ENCODE measurements around the gene TBX20. TPM values are rescaled to one million over a fixed set of nuclear protein-coding genes. Genes with fewer than 3 reads are reported as not detected.
A peak's percentile ranks its signal among the peaks of the same experiment; 100 is the strongest.
"Not testable (repeated sequence)": the region's sequence is repeated elsewhere in the genome, so short reads cannot be mapped to it uniquely, and the experiment has no call there.

The TBX20 gene
- total and polyA plus RNA-seq, 5 donors: 14.8 to 254 (median 226) TPM

DNA sequence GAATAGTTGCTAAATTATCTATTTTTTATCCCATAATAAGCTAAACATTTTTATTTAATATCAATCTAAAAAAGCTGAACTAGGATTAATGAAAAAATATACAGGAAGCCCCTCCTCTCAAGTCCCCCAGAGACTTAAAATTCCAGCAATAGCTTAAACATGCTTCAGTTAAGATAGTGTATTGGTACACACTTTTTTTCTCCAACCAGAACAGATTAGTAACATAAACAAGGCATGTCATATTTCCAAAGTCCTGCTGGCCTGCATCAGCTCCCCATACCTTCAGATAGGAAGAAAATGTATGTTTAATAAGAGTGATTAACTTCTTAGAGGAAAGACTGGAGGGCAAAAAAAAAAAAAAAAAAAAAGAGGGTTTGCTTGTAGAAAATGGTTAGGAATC is 7.1 kb downstream of the TBX20 start:
- Histone ChIP-seq H3K27ac (ENCODE audit: low read length) (no peak overlapping the region), H3K4me3 (ENCODE audit: low read length) (peak overlapping the region; percentile 46), H3K27me3 (ENCODE audit: control insufficient read depth, insufficient read depth) (no peaks in the 10 kb centered on the region), H3K9me3 (ENCODE audit: control insufficient read depth, low read length) (no peaks in the 10 kb centered on the region), H3K4me1 (ENCODE audit: control insufficient read depth, insufficient read depth, low read length) (peaks cover 4% of the 10 kb centered on the region)
- ATAC-seq: no peak
- no peak for DNase-seq
- intact Hi-C loops (cut with DNase I): no loop called here

DNA sequence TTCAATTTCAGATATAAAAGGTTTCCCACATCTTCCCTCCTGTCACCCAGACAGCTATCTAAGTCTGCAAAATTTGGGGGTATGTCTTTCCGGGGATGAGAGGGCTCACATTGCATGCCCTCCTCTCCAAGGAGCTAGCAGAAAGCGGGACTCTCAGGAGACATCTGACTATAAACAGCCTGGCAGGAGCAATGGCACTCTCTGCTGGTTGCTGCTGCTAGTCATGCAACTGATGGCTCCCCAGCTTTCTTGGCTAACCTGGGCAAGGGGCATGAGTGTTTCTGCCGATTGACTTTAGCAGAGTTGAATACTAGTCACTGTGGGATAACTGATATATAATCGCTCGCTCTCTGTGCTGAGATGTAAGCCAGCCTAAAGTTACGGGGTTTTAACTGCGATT is 12.0 kb downstream of the TBX20 start:
- Histone ChIP-seq H3K27me3 (ENCODE audit: control insufficient read depth, insufficient read depth) (no peaks in the 10 kb centered on the region), H3K9me3 (ENCODE audit: control insufficient read depth, low read length) (no peaks in the 10 kb centered on the region), H3K4me1 (ENCODE audit: control insufficient read depth, insufficient read depth, low read length) (peaks cover 4% of the 10 kb centered on the region), H3K4me3 (ENCODE audit: low read length) (peak overlapping the region; percentile 42), H3K27ac (ENCODE audit: low read length) (peak overlapping the region; percentile 64)
- peak; percentile 15 to 22 for ATAC-seq
- DNase-seq: peak in 1 of 3 donors; percentile 25
- 59% methylated on average over 7 of the region's 7 CpGs for WGBS
- intact Hi-C loops (cut with DNase I): no loop called here

DNA sequence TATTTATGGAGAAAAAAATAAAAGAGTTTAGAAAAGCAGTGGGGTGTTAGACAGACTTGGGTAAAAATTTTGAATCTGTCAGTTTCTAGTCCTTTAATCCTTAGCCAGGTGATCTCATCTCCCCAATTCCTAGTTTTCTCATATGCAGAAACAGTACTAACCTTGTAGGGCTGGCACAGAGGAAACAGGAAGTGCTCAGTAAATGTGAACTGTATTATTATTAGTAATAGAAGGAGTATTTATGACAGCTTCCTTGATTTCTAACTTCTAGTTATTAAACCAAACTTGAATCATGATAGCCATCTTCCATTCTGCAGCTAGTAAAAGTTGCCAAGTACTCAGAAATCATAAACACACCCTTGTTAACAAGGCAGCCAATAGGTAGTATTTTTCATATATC is 12.5 kb downstream of the TBX20 start:
- Histone ChIP-seq H3K4me1 (ENCODE audit: control insufficient read depth, insufficient read depth, low read length) (peaks cover 4% of the 10 kb centered on the region), H3K9me3 (ENCODE audit: control insufficient read depth, low read length) (no peaks in the 10 kb centered on the region), H3K27ac (ENCODE audit: low read length) (no peak overlapping the region), H3K27me3 (ENCODE audit: control insufficient read depth, insufficient read depth) (no peaks in the 10 kb centered on the region), H3K4me3 (ENCODE audit: low read length) (peak overlapping the region; percentile 42)
- DNase-seq (no peak), ATAC-seq (no peak)
- intact Hi-C loops (cut with DNase I): no loop called here

DNA sequence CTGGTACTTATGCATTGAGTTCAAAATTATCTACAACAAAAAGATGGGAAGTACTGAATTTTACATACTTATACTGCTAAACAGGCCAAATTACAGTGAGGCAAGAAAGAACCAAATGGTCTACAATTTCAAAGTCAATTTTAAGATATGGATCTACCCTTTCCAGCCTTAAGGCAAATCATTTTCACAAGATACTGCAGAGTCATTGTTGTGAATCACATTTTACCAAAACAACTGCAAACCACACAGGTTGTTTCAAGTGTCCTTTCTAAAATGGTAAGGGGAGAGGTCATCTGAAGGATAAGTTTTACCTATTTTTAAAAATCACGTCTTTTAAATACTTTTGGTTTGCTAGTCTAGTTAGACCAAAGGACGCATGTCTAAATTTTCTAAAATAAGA is 12.9 kb downstream of the TBX20 start:
- not testable (repeated sequence) for H3K27ac ChIP-seq (ENCODE audit: low read length)

DNA sequence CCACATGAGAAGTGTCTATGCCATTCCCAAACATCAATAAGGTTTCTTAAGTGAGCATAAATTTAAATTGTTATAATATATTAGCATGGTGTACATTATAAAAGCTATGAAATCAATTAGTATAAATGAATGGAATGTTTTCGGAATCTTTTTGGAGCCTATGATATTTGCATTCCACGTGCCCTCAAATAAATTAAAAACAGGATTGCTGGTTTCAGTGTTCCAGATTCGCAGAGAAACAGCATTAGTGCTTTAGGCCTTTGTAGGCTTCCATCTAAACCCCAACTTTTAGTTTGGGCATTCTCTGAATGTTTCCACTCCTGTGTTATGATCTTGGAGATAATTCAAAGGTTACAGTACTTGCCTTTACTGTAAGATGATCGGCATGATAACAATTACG is 15.4 kb downstream of the TBX20 start:
- WGBS: 47% methylated on average over 5 of the region's 5 CpGs
- H3K4me3 ChIP-seq (ENCODE audit: low read length); intact Hi-C loops (cut with DNase I); H3K27ac ChIP-seq (ENCODE audit: low read length); H3K4me1 ChIP-seq (ENCODE audit: control insufficient read depth, insufficient read depth, low read length); ATAC-seq; DNase-seq; H3K27me3 ChIP-seq (ENCODE audit: control insufficient read depth, insufficient read depth); H3K9me3 ChIP-seq (ENCODE audit: control insufficient read depth, low read length): not testable (repeated sequence)

More for the DNA sequence above, 12.9 kb downstream of the TBX20 start:
- intact Hi-C loops (cut with DNase I); H3K4me3 ChIP-seq (ENCODE audit: low read length); H3K27me3 ChIP-seq (ENCODE audit: control insufficient read depth, insufficient read depth); DNase-seq; H3K4me1 ChIP-seq (ENCODE audit: control insufficient read depth, insufficient read depth, low read length); ATAC-seq; H3K9me3 ChIP-seq (ENCODE audit: control insufficient read depth, low read length): not testable (repeated sequence)
- 33% methylated on average over 2 of the region's 2 CpGs for WGBS

DNA sequence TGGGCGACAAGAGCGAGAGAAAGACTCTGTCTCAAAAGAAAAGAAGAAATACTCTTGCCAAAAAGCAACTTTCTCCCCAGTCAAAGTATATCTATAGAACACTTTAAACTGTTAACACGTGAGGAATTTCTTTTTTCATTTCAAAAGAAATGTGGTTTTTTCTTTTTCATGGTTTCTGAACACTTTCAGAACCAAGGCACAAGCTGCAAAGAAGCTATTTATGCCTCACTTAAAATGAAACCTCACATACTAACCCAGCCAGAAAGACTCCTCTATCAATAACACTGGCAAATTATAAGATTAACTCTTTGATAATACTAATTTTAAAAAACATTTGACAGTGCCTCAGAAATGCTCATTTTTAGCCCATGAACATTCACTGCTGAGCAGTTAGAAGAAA is 20.9 kb downstream of the TBX20 start:
- WGBS: 45% methylated on average over 3 of the region's 3 CpGs
- no peak for ATAC-seq
- DNase-seq: no peak
- Histone ChIP-seq H3K4me1 (ENCODE audit: control insufficient read depth, insufficient read depth, low read length) (no peaks in the 10 kb centered on the region), H3K27ac (ENCODE audit: low read length) (no peak overlapping the region), H3K4me3 (ENCODE audit: low read length) (peak overlapping the region; percentile 25), H3K27me3 (ENCODE audit: control insufficient read depth, insufficient read depth) (no peaks in the 10 kb centered on the region), H3K9me3 (ENCODE audit: control insufficient read depth, low read length) (no peaks in the 10 kb centered on the region)
- intact Hi-C loops (cut with DNase I): no loop called here

DNA sequence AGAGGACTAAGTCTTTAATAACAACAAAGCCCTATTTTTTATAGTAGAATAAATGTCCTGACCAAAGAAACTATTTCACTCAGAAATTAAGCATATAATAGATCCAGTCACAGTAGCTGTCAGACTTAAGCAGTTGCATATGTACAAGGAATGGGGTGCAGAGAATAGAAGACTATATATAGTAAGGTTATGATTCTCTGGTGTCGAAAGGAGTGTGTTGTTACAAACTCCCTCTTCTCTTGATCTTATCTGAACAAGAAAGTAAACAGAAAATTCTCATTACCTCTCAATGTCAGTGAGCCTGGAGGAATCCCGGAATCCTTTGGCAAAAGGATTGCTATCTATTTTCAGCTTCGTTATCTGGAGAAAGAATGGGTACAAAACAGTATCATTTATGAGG is 22.7 kb downstream of the TBX20 start:
- ATAC-seq; DNase-seq; H3K4me1 ChIP-seq (ENCODE audit: control insufficient read depth, insufficient read depth, low read length); H3K27ac ChIP-seq (ENCODE audit: low read length); H3K9me3 ChIP-seq (ENCODE audit: control insufficient read depth, low read length); intact Hi-C loops (cut with DNase I); H3K27me3 ChIP-seq (ENCODE audit: control insufficient read depth, insufficient read depth); H3K4me3 ChIP-seq (ENCODE audit: low read length): not testable (repeated sequence)
- WGBS: 32% methylated on average over 3 of the region's 3 CpGs

DNA sequence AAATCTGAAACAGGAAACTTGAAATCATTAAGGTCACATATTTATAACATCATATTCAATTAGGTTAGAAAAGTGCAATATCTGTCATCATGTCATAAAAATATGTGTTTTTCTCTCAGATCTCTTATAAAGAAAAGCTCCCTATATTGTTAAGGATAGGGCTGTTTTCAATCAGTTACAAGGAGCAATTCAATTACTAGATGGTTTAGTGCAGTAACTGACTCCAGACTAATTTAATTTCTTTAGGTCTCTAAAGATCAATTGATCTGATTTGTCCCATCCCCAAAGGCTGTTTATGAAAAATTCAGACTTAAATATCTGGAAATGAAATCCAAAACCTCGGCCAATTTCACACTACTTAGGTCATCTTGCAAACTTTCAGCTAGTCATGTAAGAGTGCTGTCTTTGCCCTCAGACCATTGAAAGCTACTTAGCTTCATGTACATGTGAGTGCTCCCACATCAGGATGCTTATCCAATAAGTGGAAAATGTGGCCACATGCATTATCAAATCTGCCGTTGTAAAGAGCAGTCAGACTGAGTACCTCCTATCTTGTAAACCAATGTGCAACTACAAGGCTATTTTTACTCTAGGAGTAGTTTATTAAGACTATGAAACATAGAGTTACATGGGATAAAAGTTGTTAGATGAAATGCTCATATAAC is 24.7 kb downstream of the TBX20 start:
- H3K9me3 ChIP-seq (ENCODE audit: control insufficient read depth, low read length); H3K27me3 ChIP-seq (ENCODE audit: control insufficient read depth, insufficient read depth); DNase-seq; H3K4me1 ChIP-seq (ENCODE audit: control insufficient read depth, insufficient read depth, low read length); intact Hi-C loops (cut with DNase I); H3K27ac ChIP-seq (ENCODE audit: low read length); H3K4me3 ChIP-seq (ENCODE audit: low read length): not testable (repeated sequence)
- WGBS: 42% methylated on average over 2 of the region's 2 CpGs
- peak; percentile 39 to 50 for ATAC-seq

DNA sequence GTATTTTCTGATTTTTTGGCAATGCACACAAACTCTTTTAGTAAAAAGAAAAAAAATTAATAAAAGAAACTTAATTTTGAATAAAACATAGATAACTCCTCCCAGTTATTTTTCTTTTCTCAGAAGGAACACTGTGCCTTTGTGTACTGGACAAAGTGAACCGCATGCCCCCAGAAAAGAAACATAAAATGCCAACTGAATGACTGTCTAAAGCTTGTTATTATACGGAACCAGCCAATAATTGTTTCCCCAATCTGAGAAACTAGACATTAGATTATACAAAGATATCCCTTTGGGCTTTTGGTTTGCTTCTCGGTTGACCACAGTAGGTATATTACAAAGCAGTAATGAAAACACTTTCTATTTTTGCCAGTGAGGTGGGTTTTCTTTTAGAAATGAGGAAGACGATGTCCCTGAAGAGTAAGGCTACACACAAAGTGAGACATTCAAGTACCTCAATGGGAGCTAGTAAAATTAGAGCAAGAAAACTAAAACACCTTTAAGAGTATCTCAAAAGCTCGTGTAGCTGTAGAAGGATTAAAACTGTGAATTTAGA is 25.3 kb downstream of the TBX20 start:
- H3K27me3 ChIP-seq (ENCODE audit: control insufficient read depth, insufficient read depth); H3K4me3 ChIP-seq (ENCODE audit: low read length); intact Hi-C loops (cut with DNase I); H3K9me3 ChIP-seq (ENCODE audit: control insufficient read depth, low read length); H3K27ac ChIP-seq (ENCODE audit: low read length); DNase-seq; ATAC-seq; H3K4me1 ChIP-seq (ENCODE audit: control insufficient read depth, insufficient read depth, low read length): not testable (repeated sequence)
- 36% methylated on average over 5 of the region's 5 CpGs for WGBS

DNA sequence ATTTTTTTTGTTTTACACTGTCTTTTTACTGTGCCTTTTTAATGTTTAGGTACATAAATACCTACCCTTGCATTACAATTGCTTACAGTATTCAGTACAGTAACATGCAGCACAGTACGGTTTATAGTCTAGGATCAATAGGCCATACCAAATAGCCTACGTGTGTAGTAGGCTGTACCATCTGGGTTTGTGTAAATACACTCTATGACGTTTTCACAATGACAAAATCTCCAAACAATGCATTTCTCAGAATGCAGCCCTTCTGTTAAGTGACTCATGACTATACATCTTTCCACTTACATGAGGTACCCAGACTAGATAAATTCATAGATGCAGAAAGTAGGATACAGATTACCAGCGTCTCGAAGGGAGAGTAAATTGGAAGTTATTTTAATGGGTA is 26.5 kb downstream of the TBX20 start:
- H3K4me1 ChIP-seq (ENCODE audit: control insufficient read depth, insufficient read depth, low read length); H3K9me3 ChIP-seq (ENCODE audit: control insufficient read depth, low read length); H3K4me3 ChIP-seq (ENCODE audit: low read length); ATAC-seq; H3K27ac ChIP-seq (ENCODE audit: low read length); intact Hi-C loops (cut with DNase I); H3K27me3 ChIP-seq (ENCODE audit: control insufficient read depth, insufficient read depth); DNase-seq: not testable (repeated sequence)
- 47% methylated on average over 5 of the region's 5 CpGs for WGBS

DNA sequence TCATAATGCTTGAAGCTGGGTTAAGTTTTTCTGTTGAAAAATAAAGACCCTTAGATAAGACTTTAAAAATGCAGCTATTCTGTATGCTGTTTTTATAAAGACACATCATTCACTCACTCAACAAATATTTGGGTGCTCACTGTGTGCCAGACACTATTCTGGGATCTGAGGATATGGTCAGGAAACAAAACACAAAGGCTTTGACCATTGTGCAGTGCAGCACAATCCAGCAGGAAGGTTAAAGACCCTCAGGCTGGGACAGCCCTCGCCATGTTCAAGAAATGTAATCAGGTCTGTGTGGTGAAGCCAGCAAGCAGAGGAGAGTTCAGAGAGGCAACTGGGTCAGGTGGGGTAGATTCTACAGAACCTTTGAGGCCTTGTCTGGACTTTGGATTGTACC is 31.5 kb downstream of the TBX20 start:
- H3K9me3 ChIP-seq (ENCODE audit: control insufficient read depth, low read length); H3K27me3 ChIP-seq (ENCODE audit: control insufficient read depth, insufficient read depth); DNase-seq; H3K4me1 ChIP-seq (ENCODE audit: control insufficient read depth, insufficient read depth, low read length); intact Hi-C loops (cut with DNase I); H3K4me3 ChIP-seq (ENCODE audit: low read length): not testable (repeated sequence)
- 51% methylated on average over 1 of the region's 1 CpG for WGBS
- ATAC-seq: peak; percentile 28 to 35
- H3K27ac ChIP-seq (ENCODE audit: low read length): peak overlapping the region; percentile 37

DNA sequence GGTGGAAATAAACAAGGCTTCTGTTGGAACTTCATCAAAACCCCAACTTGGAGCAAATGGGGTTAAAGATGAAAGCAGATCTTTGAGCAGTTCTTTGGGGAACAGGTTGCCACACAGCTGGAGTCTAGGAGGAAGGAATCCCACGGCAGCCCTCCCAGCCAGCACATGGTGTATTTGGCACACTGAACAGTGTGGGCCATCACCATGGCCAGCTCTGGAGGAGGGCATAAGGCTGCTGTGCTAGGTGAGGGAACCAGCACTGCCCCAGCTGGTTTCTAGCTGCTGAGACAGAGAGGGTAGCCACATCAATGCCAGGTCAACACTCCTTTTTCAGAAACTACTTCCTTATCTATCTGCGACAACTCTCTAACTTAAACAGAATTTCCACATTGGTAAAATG is 33.7 kb downstream of the TBX20 start:
- H3K4me1 ChIP-seq (ENCODE audit: control insufficient read depth, insufficient read depth, low read length); H3K4me3 ChIP-seq (ENCODE audit: low read length); intact Hi-C loops (cut with DNase I); H3K27ac ChIP-seq (ENCODE audit: low read length); H3K27me3 ChIP-seq (ENCODE audit: control insufficient read depth, insufficient read depth); H3K9me3 ChIP-seq (ENCODE audit: control insufficient read depth, low read length): not testable (repeated sequence)
- DNase-seq (peak in 2 of 3 donors; percentile 49 to 50), ATAC-seq (peak; percentile 62 to 67)
- WGBS: 38% methylated on average over 2 of the region's 2 CpGs

All from right cardiac atrium (tissue), 5 donors.